NCI-H526 treated with DMSO at 0.1 percent for 48 hours (cell line): ENCODE measurements around the gene CELF5.

ENCODE experiments used
- DNase-seq: peaks from one replicate; lab custom pipeline; 2025; lab: John Stamatoyannopoulos, UW

The CELF5 gene

DNA sequence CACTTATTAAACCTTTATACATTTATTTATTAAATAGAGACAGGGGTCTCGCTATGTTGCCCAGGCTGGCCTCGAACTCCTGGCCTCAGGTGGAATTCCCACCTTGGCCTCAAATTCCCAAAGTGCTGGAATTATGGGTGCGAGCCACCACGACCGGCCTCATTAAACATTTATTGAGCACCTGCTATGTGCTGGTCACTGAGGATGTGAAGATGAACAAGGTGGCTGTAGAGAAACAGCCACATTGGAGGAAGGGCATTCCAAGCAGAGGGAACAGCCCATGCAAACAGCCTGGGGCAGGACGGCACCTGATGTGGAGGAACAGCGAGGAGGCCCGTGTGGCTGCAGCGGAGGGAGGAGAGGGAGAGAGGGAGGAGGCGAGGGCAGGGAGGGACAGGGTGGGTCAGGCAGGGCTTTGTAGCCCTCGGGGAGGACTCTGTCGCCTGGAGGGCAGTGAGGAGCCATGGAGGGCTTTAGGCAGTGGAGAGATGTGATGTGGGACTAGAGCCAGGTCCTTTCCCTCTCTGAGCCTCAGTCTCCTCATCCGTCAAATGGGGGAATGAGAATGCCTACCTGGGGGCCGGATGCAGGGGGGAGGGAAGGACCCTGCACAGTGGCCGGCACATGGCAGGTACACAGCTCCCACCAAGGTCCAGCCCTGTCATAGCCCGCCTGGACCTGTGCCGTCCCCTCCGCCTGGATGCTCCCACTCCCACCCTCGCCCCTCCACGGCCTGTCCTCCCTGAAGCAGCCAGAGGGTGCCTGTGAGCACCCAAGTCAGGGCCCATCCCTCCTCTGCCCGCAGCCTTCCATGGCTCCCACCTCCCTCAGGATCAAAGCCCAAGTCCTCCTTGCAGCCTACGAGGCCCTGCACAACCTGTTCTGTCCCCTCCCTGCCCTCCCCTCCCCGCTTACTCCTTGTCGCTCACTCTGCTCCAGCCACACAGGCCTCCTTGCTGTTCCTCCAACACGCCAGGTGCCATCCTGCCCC lies 120.4 kb downstream of the CELF5 start:
- no peak for DNase-seq

DNA sequence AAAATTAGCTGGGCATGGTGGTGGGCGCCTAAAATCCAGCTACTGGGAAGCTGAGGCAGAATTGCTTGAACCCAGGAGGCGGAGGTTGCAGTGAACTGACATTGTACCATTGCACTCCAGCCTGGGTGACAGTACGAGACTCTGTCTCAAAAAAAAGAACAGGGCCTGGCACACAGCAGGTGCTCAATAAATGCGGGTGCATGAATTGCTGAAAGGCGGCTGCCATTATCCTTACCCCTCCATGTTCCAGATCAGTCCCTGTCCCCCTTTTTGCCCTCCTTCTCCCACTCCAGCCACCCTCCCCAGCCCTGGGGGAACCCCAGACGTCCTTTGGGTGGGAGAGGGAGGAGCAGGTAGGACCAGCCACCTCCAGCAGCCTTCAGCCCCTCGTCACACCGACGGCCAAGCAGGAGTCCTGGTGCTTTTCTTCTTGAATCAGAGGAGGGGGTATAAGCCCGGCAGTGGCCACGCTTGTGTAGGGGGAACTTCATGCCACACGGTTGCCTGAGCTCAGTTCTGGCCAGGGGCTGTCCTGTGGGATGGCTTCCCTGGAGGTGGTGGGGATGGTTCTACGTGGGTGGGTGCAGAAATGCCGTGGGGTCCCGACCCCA lies 121.5 kb downstream of the CELF5 start:
- no peak for DNase-seq
